Coronary artery (tissue), 2 donors: ENCODE measurements around the gene ENO4.

Source experiments
- DNase-seq: peaks from one replicate; pipeline ENCODE4 v3.0.0-alpha.2; 2017; ENCODE audit warnings: low spot score
- H3K27ac ChIP-seq, 2 donors: fragments of 200-600 bp; sonication (generic); one replicate each; pipeline ENCODE4 v1.5.1; 2016 to 2019
- H3K4me3 ChIP-seq: fragments of 200-600 bp; sonication (generic); 2 replicates; pipeline ENCODE4 v1.5.1; 2016; ENCODE audit warnings: mild to moderate bottlenecking, moderate library complexity
- CTCF ChIP-seq: fragments of 200-600 bp; sonication (generic); IDR thresholded peaks from one replicate; pipeline ENCODE4 v1.5.1; 2019; ENCODE audit warnings: antibody characterized with exemption

The ENO4 gene

GRCh38 chr10:116910910-116911309 lies 61.6 kb downstream of the ENO4 start:
- no peak for TF ChIP-seq CTCF
- no peak overlapping the region for H3K27ac ChIP-seq
- no peak for DNase-seq
- H3K4me3 ChIP-seq = no peak overlapping the region

- TF ChIP-seq CTCF = no peak
- Histone ChIP-seq H3K4me3 (no peak overlapping the region), H3K27ac (no peak overlapping the region)
- DNase-seq = no peak
These were observed 62.9 kb downstream of the ENO4 start for GRCh38 chr10:116912162-116912561.

- TF ChIP-seq CTCF = no peak
These were observed 64.4 kb downstream of the ENO4 start for GRCh38 chr10:116913695-116914094.

GRCh38 chr10:116915340-116915739 lies 66.0 kb downstream of the ENO4 start:
- no peak overlapping the region for H3K4me3 ChIP-seq
- H3K27ac ChIP-seq = no peak overlapping the region
- DNase-seq = no peak
- no peak for TF ChIP-seq CTCF

More at GRCh38 chr10:116913695-116914094, 64.4 kb downstream of the ENO4 start:
- DNase-seq = no peak
- Histone ChIP-seq H3K4me3 (no peak overlapping the region), H3K27ac (no peak overlapping the region)

GRCh38 chr10:116917481-116917880 lies 68.2 kb downstream of the ENO4 start:
- no peak for DNase-seq
- no peak overlapping the region for H3K4me3 ChIP-seq
- no peak overlapping the region for H3K27ac ChIP-seq
- TF ChIP-seq CTCF = no peak

GRCh38 chr10:116918583-116918982 lies 69.3 kb downstream of the ENO4 start:
- H3K27ac ChIP-seq = no peak overlapping the region
- no peak overlapping the region for H3K4me3 ChIP-seq
- no peak for DNase-seq
- TF ChIP-seq CTCF = no peak

- no peak for DNase-seq
- Histone ChIP-seq H3K4me3 (no peak overlapping the region), H3K27ac (no peak overlapping the region)
- TF ChIP-seq CTCF = no peak
These were observed 69.9 kb downstream of the ENO4 start for GRCh38 chr10:116919164-116919563.
